Measurements from ENCODE around the gene ANAPC2.

Gene ANAPC2

GRCh38 chr9:137221095-137221505, 32.7 kb upstream of the ANAPC2 start:
- TF ChIP-seq CTCF (conservative IDR thresholded peaks at IDR 0.05; ENCODE audit: low read length), result no peak
- DNase-seq (ENCODE audit: low read depth), result no peak
- no peak overlapping the region for H3K4me3 ChIP-seq (ENCODE audit: low read length)

GRCh38 chr9:137220317-137221094, 32.1 kb upstream of the ANAPC2 start:
- TF ChIP-seq CTCF (conservative IDR thresholded peaks at IDR 0.05; ENCODE audit: low read length), result no peak
- no peak for DNase-seq (ENCODE audit: low read depth)
- H3K4me3 ChIP-seq (ENCODE audit: low read length), result no peak overlapping the region

- DNase-seq (ENCODE audit: low read depth), result no peak
- no peak overlapping the region for H3K4me3 ChIP-seq (ENCODE audit: low read length)
- no peak for TF ChIP-seq CTCF (conservative IDR thresholded peaks at IDR 0.05; ENCODE audit: low read length)
Measured at GRCh38 chr9:137219757-137220316, 31.5 kb upstream of the ANAPC2 start.

GRCh38 chr9:137218754-137219271, 30.5 kb upstream of the ANAPC2 start:
- no peak for TF ChIP-seq CTCF (conservative IDR thresholded peaks at IDR 0.05; ENCODE audit: low read length)
- no peak for DNase-seq (ENCODE audit: low read depth)
- no peak overlapping the region for H3K4me3 ChIP-seq (ENCODE audit: low read length)

GRCh38 chr9:137218212-137218753, 29.9 kb upstream of the ANAPC2 start:
- no peak for TF ChIP-seq CTCF (conservative IDR thresholded peaks at IDR 0.05; ENCODE audit: low read length)
- H3K4me3 ChIP-seq (ENCODE audit: low read length), result no peak overlapping the region
- no peak for DNase-seq (ENCODE audit: low read depth)

GRCh38 chr9:137217276-137218211, 29.2 kb upstream of the ANAPC2 start:
- TF ChIP-seq CTCF (conservative IDR thresholded peaks at IDR 0.05; ENCODE audit: low read length), result no peak; the same call in 1 of the 2 replicates

More at GRCh38 chr9:137217276-137218211, 29.2 kb upstream of the ANAPC2 start:
- peak overlapping the region; percentile 44 for H3K4me3 ChIP-seq (ENCODE audit: low read length)
- DNase-seq (ENCODE audit: low read depth), result peak; percentile 40

Measured in AG10803 (cell line).